ENCODE data around the gene PDE4D. TPM values are rescaled to one million over a fixed set of nuclear protein-coding genes. Genes with fewer than 3 reads are reported as not detected.

The PDE4D gene
- total RNA-seq, 1 experiment from 2014 or later = 2.1 TPM

- peaks cover 7 to 15% of the 10 kb centered on the region in 2 experiments for H3K4me1 Mint-ChIP-seq
- H3K27ac ChIP-seq (ENCODE audit: insufficient read length, low read depth, low read length) = no peak overlapping the region
- H3K23me2 ChIP-seq (ENCODE audit: insufficient read length, low read depth, low read length, poor library complexity, severe bottlenecking) = peaks cover 16% of the 10 kb centered on the region
Measured at GRCh38 chr5:59042201-59043055, 851.1 kb downstream of the PDE4D start.

More at GRCh38 chr5:59042201-59043055, 851.1 kb downstream of the PDE4D start:
- Histone ChIP-seq H3T11ph (ENCODE audit: low read length) (no peak overlapping the region), H3K14ac (ENCODE audit: insufficient read depth, low read length) (no peak overlapping the region), H4K5ac (ENCODE audit: insufficient read length, low read depth, low read length) (no peak overlapping the region), H3K4me1 (ENCODE audit: insufficient read depth, low read length) (0 out of 2 replicates have a peak, but pooled peaks cover 4% of the 10 kb centered on the region), H3K4me2 (ENCODE audit: insufficient read depth, insufficient read length, low read length) (no peak overlapping the region), H3K27me3 (ENCODE audit: insufficient read depth, low read length) (peaks cover 17% of the 10 kb centered on the region; the same call in 1 of the 2 replicates), H2AK5ac (ENCODE audit: insufficient read length, low read length) (no peak overlapping the region), H2BK15ac (ENCODE audit: low read depth, low read length) (no peak overlapping the region), H2BK5ac (ENCODE audit: insufficient read length, low read length) (no peak overlapping the region), H3K9ac (ENCODE audit: extremely low read depth, insufficient read length, low read length) (no peak overlapping the region), H3K9me3 (ENCODE audit: control insufficient read depth, low read depth, low read length) (no peaks in the 10 kb centered on the region), H3K18ac (ENCODE audit: insufficient read length, low read depth, low read length) (no peak overlapping the region), H3K79me2 (ENCODE audit: insufficient read depth, low read length) (no peaks in the 10 kb centered on the region), H4K20me1 (ENCODE audit: control insufficient read depth, insufficient read depth, insufficient read length) (no peaks in the 10 kb centered on the region), H4K8ac (replicated peaks; ENCODE audit: insufficient read length, low read depth, low read length) (no peak overlapping the region), H2BK12ac (ENCODE audit: insufficient read length, low read depth, low read length) (no peak overlapping the region), H2AFZ (ENCODE audit: low read length) (no peak overlapping the region), H2BK20ac (ENCODE audit: low read depth, low read length, poor library complexity, severe bottlenecking) (no peak overlapping the region), H3K79me1 (ENCODE audit: insufficient read depth, low read depth, low read length, poor library complexity, severe bottlenecking) (no peaks in the 10 kb centered on the region), H3K56ac (ENCODE audit: insufficient read length, low read depth, low read length) (no peak overlapping the region), H4K91ac (ENCODE audit: insufficient read length, low read depth, low read length) (no peak overlapping the region), H3K4ac (ENCODE audit: low read depth, low read length) (no peak overlapping the region), H2BK120ac (ENCODE audit: low read depth, low read length, poor library complexity, severe bottlenecking) (no peak overlapping the region), H3K23ac (ENCODE audit: insufficient read length, low read depth, low read length) (no peak overlapping the region)
- peaks cover 48% of the 10 kb centered on the region for H3K27me3 Mint-ChIP-seq (ENCODE audit: low read depth)
- no peak overlapping the region for H3K27ac Mint-ChIP-seq
- no peak for DNase-seq
- TF ChIP-seq CTCF (conservative IDR thresholded peaks at IDR 0.05) = no peak
- H3K9me3 Mint-ChIP-seq = no peaks in the 10 kb centered on the region; a peak in 1 of 5 replicates
- no peaks in the 10 kb centered on the region for H3K36me3 Mint-ChIP-seq (ENCODE audit: insufficient read depth in 1 of 3, low read depth in 3 of 3)
- WGBS (ENCODE audit: extremely low coverage, insufficient read length, low lambda C conversion rate) = no CpG with 5 or more reads among the region's 7 CpGs
- no peak overlapping the region for H3K4me3 Mint-ChIP-seq
